Omental fat pad (tissue), 4 donors: Measurements from ENCODE around the gene NYAP1. TPM values are rescaled to one million over a fixed set of nuclear protein-coding genes. Genes with fewer than 3 reads are reported as not detected.
"Not testable (repeated sequence)": the region's sequence is repeated elsewhere in the genome, so short reads cannot be mapped to it uniquely, and the experiment has no call there.

ENCODE experiments used
- ATAC-seq: fragments of 150-250 bp; one replicate; pipeline ENCODE4 v1.9.1; 2016; ENCODE audit warnings: mild to moderate bottlenecking, moderate library complexity; ENCODE audit not compliant: low FRiP score
- DNase-seq: peaks from one replicate; pipeline ENCODE4 v3.0.0-alpha.2; 2019; ENCODE audit warnings: low spot score
- total RNA-seq, 4 donors: library from RNA; depleted of rRNA; stranded (reverse); fragments of >200 nt; gene quantifications; one replicate each; pipeline ENCODE4 v1.1.0, GENCODE V29; 2016
- TF ChIP-seq, protein P1 (sequence below), 3 donors: fragments of 450-650 bp; IDR thresholded peaks; one replicate each; pipeline ENCODE4 v1.5.1; 2016 to 2017; ENCODE audit warnings: antibody characterized with exemption in 3 of 3, mild to moderate bottlenecking in 3 of 3, moderate library complexity in 2 of 3

The NYAP1 gene
- total RNA-seq, 4 donors from 2014 or later, result 0.63 to 3.6 (median 2.1) TPM

DNA sequence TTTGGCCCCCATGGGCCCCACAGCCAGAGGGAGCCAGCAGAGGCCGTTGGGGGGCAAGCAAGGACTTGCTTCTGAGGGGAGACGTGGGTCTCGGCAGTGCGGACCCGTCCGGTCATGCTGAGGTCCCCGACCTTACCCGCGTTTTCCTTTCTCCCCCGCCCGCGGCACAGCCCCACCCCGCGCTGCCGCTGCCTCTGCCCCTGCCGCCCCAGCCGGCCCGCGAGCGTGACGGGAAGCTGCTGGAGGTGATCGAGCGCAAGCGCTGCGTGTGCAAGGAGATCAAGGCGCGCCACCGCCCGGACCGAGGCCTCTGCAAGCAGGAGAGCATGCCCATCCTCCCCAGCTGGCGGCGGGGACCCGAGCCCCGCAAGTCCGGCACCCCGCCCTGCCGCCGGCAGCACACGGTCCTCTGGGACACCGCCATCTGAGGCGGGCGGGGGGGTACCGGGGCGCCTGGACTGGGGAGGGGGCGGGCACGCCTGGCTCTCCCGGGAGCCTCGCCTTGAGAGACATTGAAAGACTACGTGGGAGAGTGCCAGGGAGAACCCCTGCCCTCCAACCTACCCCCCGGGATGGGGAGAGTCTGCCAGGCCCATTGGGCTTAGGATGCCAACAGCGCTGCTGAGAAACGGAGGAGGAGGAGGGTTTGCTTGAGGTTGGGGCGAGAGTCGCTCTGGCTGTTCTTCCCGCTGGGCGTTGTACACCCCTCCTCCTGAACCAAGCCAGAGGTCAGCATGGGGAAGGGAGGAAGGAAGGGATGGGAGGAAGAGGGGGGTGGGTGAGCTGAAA, 9.9 kb downstream of the NYAP1 start:
- TF ChIP-seq, protein P1, sequence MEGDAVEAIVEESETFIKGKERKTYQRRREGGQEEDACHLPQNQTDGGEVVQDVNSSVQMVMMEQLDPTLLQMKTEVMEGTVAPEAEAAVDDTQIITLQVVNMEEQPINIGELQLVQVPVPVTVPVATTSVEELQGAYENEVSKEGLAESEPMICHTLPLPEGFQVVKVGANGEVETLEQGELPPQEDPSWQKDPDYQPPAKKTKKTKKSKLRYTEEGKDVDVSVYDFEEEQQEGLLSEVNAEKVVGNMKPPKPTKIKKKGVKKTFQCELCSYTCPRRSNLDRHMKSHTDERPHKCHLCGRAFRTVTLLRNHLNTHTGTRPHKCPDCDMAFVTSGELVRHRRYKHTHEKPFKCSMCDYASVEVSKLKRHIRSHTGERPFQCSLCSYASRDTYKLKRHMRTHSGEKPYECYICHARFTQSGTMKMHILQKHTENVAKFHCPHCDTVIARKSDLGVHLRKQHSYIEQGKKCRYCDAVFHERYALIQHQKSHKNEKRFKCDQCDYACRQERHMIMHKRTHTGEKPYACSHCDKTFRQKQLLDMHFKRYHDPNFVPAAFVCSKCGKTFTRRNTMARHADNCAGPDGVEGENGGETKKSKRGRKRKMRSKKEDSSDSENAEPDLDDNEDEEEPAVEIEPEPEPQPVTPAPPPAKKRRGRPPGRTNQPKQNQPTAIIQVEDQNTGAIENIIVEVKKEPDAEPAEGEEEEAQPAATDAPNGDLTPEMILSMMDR (IDR thresholded peaks at IDR 0.05), result no peak
- DNase-seq (no peak), ATAC-seq (peak; percentile 56)

DNA sequence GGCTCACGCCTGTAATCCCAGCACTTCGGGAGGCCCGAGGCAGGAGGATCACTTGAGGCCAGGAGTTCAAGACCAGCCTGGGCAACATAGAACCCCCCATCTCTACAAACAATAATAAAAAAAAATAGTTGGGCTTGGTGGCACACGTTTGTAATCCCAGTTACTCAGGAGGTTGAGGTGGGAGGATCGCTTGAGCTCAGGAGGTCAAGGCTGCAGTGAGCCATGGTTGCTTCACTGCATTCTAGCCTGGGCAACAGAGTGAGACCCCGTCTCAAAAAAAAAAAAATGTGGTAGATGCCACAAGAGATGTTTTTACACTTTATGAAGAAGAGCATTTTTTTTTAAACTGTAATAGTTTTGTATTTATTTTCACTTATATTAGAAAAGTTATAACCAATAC, 12.8 kb downstream of the NYAP1 start:
- DNase-seq (no peak), ATAC-seq (no peak)

DNA sequence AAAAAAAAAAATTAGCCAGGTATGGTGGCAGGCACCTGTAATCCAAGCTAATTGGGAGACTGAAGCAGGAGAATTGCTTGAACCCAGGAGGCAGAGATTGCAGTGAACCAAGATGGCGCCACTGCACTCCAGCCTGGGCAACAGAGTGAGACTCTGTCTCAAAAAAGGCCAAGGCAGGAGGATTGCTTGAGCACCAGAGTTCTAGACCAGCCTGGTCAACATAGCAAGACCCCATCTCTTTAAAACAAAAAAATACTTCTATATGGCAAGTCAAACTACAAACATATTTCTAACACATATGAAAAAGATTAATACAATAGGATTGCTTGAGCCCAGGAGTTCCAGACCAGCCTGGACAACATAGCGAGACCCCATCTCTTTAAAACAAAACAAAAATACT, 17.0 kb downstream of the NYAP1 start:
- not testable (repeated sequence) for DNase-seq, ATAC-seq

More for the DNA sequence above, 12.8 kb downstream of the NYAP1 start:
- TF ChIP-seq, protein P1 (IDR thresholded peaks at IDR 0.05), result no peak

DNA sequence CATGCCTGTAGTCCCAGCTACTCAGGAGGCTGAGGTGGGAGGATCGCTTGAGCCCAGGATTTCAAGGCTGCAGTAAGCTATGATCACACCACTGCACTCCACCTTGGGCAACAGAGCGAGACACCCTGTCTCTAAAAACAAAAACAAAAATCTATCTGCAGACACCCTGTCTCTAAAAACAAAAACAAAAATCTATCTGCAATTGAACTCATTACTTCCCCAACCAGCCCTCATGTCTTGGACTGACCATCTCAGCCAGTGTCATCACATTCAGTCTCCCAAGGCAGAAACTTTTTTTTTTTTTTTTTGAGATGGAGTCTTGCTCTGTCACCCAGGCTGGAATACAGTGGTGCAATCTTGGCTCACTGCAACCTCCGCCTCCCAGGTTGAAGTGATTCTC, 20.3 kb downstream of the NYAP1 start:
- DNase-seq, ATAC-seq: not testable (repeated sequence)

DNA sequence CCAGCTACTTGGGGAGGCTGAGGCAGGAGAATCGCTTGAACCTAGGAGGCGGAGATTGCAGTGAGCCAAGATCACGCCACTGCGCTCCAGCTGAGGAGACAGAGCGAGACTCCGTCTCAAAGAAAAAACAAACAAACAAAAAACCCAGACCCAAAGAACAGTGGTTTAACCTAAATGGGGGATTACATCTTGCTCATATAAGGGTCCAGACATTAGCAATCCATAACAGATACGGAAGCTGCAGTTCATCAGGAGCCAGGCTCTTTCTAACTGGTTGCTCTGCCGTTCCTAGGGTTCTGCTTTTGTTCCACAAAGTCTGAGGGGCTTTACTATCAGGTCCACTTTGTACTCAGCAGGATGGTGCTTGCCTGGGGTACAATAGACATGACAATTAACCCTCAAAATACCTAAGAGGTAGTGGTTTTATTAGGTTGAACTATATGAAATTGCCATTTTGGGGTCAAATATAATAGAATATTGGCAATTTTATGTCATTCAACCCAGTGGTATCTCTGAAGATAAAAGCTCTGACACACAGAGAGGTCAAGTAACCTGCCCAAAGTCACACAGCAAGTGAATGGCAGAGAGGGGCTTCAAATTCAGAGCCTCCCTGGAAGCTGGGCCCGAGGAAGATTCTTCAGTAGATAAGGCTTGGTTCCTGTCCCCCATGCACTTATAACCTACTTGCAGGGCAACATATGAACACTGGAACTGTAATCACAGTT, 21.3 kb downstream of the NYAP1 start:
- DNase-seq, result no peak
- TF ChIP-seq, protein P1 (IDR thresholded peaks at IDR 0.05), result no peak
- no peak for ATAC-seq

DNA sequence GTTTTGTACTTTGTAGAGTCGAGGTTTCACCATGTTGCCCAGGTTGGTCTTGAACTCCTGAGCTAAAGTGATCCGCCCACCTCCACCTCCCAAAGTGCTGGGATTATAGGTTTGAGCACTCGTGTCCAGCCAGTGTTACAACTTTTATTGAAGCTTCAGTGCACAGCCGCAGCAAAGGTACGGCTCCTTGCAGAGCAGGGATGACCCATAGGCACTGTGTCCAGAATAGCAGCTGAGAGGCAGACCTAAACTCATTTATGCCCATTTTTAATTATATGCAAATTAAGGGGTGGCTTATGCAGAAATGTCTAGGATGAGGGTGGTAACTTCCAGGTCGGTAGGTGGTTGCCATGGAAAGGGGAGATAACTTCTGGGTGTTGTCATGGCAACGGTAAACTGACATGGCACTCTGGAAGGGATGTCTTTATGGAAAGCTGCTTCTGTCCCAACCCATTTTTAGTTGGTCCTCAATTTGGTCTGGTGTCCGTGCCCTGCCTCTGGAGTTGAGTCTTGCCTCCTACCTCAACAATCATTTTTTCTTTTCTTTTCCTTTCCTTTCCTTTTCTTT, 22.7 kb downstream of the NYAP1 start:
- TF ChIP-seq, protein P1 (IDR thresholded peaks at IDR 0.05), result no peak
- DNase-seq (no peak), ATAC-seq (no peak)

DNA sequence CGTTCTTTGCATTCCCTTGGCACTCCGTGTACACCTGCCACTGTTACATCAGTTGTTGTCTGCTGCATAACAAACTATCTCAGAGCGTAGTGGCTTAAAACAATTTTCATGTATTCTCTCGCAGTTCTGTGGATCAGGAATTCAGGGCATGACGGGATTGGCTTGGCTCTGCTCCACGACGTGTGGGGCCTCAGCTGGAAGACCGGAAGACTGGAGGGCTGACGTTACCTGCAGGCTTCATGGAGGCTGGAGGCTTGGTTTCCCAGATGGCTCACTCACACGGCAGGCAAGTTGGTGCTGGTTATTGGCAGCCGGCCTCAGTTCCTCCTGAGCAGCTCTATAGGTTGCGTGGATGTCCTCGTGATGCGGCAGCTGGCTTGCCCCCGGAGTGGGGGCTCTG, 25.5 kb downstream of the NYAP1 start:
- DNase-seq (no peak), ATAC-seq (peak; percentile 57)
- TF ChIP-seq, protein P1 (IDR thresholded peaks at IDR 0.05), result no peak
